Chondrocyte (in vitro differentiated cells): ENCODE measurements around the gene PLEKHG2. TPM values are rescaled to one million over a fixed set of nuclear protein-coding genes. Genes with fewer than 3 reads are reported as not detected.

ENCODE experiments used
- DNase-seq: peaks from one replicate; pipeline ENCODE4 v3.0.0; 2021; ENCODE audit warnings: mixed read lengths, low spot score
- H3K27ac Mint-ChIP-seq: one replicate; pipeline ENCODE4 v1.8.0; 2021; ENCODE audit warnings: mild to moderate bottlenecking, moderate library complexity, mixed read lengths; ENCODE audit not compliant: unreplicated experiment
- H3K27me3 Mint-ChIP-seq: 2 replicates; pipeline ENCODE4 v1.8.0; 2021; ENCODE audit warnings: low read depth, mixed read lengths
- H3K36me3 Mint-ChIP-seq: 2 replicates; pipeline ENCODE4 v1.8.0; 2021; ENCODE audit warnings: low read depth, mixed read lengths
- H3K4me1 Mint-ChIP-seq: 2 replicates; pipeline ENCODE4 v1.8.0; 2021; ENCODE audit warnings: low read depth, mild to moderate bottlenecking, mixed read lengths
- H3K4me3 Mint-ChIP-seq: one replicate; pipeline ENCODE4 v1.8.0; 2021; ENCODE audit warnings: mild to moderate bottlenecking, moderate library complexity, mixed read lengths; ENCODE audit not compliant: unreplicated experiment
- H3K9me3 Mint-ChIP-seq: 2 replicates; pipeline ENCODE4 v1.8.0; 2021; ENCODE audit warnings: low read depth, mixed read lengths
- CTCF ChIP-seq: fragments of 200-600 bp; sonication (generic); IDR thresholded peaks from 2 replicates; pipeline ENCODE4 v1.5.0; 2021; ENCODE audit warnings: antibody characterized with exemption, mild to moderate bottlenecking, moderate library complexity
- total RNA-seq: library from RNA; stranded (reverse); gene quantifications from 3 replicates; pipeline ENCODE4 v1.2.1, GENCODE V29; 2021

PLEKHG2 gene
- total RNA-seq, 1 donor from 2014 or later = 150 TPM

DNA sequence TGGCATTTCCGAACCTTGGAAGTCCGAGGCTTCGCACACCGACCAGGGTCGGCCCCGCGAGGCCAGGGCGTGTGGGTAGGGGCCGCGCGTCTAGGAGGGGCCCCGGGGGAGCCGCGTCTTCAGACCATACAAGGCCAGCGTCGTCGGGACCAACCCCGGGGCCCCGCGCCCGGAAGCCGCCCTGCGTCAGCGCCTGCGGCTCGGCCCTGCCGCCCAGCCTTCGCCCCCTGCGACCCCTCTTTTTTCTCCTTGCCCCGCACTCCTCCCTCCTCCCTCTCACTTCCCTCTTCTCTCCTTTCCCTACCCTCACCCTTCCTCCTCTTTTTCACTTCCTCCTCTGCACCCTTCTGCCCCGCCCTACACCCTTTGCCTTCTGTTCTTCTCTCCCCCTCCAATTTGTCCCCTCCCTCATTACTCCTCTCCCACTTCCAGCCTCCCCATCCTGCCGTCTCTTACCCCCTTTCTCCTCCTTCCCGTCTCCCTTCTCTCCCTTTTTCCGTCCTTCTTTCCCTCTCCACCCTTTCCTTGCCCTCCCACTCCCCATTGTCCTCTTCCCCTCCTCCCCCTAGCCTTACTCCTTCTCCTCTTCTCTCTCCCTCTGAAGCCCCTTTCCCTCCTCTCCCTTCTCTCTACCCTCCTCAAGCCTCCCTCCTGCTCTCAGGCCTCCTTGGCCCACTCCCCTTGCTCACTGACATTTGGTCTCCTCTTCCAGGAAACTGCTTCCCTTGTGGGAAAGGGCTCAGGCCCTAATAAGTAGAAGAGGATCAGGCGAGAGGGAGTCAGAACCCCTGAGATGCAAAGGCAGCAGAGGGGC lies 2.2 kb upstream of the PLEKHG2 start:
- peaks cover 21% of the 10 kb centered on the region for H3K36me3 Mint-ChIP-seq
- peaks cover 55% of the 10 kb centered on the region for H3K4me1 Mint-ChIP-seq
- no peaks in the 10 kb centered on the region for H3K9me3 Mint-ChIP-seq
- DNase-seq = no peak
- TF ChIP-seq CTCF = no peak
- peak overlapping the region; percentile 77 for H3K4me3 Mint-ChIP-seq
- H3K27me3 Mint-ChIP-seq = no peaks in the 10 kb centered on the region
- peak overlapping the region; percentile 93 for H3K27ac Mint-ChIP-seq

DNA sequence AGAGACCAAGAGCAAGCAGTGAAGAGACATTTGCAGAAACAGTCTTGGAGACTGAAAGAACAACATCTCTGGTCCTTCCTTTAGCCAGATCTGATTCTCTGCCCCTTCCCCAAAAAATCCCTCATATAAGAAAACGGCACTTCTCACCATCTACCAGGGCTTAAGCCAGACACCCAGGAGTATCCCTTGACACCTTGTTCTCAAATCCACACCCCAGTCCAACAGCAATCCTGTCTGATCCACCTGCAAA lies 1.7 kb upstream of the PLEKHG2 start:
- TF ChIP-seq CTCF = no peak
- Mint-ChIP-seq H3K4me1 (peaks cover 58% of the 10 kb centered on the region), H3K27me3 (no peaks in the 10 kb centered on the region), H3K9me3 (no peaks in the 10 kb centered on the region), H3K27ac (peak overlapping the region; percentile 93), H3K4me3 (peak overlapping the region; percentile 77), H3K36me3 (peaks cover 22% of the 10 kb centered on the region)
- DNase-seq = no peak

- DNase-seq = no peak
These were observed 1.2 kb upstream of the PLEKHG2 start for GRCh38 chr19:39411081-39411831.

GRCh38 chr19:39411832-39412099 lies 703 bp upstream of the PLEKHG2 start:
- H3K4me1 Mint-ChIP-seq = peaks cover 61% of the 10 kb centered on the region
- peak overlapping the region; percentile 93 for H3K27ac Mint-ChIP-seq
- DNase-seq = no peak
- peaks cover 22% of the 10 kb centered on the region for H3K36me3 Mint-ChIP-seq
- peak overlapping the region; percentile 97 for H3K4me3 Mint-ChIP-seq
- no peaks in the 10 kb centered on the region for H3K9me3 Mint-ChIP-seq
- peak; percentile 96 for TF ChIP-seq CTCF
- no peaks in the 10 kb centered on the region for H3K27me3 Mint-ChIP-seq

More at GRCh38 chr19:39411081-39411831, 1.2 kb upstream of the PLEKHG2 start:
- H3K4me3 Mint-ChIP-seq = peak overlapping the region; percentile 77
- no peaks in the 10 kb centered on the region for H3K27me3 Mint-ChIP-seq
- H3K36me3 Mint-ChIP-seq = peaks cover 22% of the 10 kb centered on the region
- no peak for TF ChIP-seq CTCF
- peak overlapping the region; percentile 93 for H3K27ac Mint-ChIP-seq
- peaks cover 58% of the 10 kb centered on the region for H3K4me1 Mint-ChIP-seq
- no peaks in the 10 kb centered on the region for H3K9me3 Mint-ChIP-seq

DNA sequence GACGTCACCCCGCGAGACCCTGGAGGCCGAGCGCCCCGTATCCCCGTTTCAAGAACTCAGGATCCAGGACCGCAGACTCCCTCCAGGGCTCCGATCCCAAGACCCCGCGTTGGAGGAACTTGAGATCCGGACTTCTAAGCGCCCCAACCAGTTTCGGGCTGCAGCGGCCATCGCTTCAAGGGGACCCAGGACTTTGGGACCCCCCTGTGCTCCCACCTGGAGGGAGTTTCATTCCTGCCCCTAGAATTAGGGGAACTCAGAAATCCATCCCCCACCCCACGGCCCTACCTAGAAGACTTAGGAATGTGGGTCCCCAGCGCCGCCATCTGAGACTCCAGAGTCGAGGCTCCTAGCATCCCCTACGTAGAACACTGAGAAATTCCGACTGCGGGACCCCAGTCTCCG lies 400 bp downstream of the PLEKHG2 start:
- DNase-seq = no peak
- Mint-ChIP-seq H3K27ac (peak overlapping the region; percentile 85), H3K36me3 (peaks cover 23% of the 10 kb centered on the region), H3K9me3 (no peaks in the 10 kb centered on the region), H3K4me3 (peak overlapping the region; percentile 97), H3K4me1 (peaks cover 63% of the 10 kb centered on the region), H3K27me3 (no peaks in the 10 kb centered on the region)
- peak; percentile 96 for TF ChIP-seq CTCF
